DND-41 (cell line): ENCODE data around the gene DLGAP1.

ENCODE experiments used
- ATAC-seq: fragments of 200-7000 bp; cut with Tn5 transposase; 3 replicates; pipeline ENCODE4 v1.9.1; 2021; ENCODE audit warnings: low read depth; ENCODE audit not compliant: insufficient read depth
- DNase-seq: peaks from one replicate; pipeline ENCODE4 v3.0.0-alpha.2; 2020
- H2AFZ ChIP-seq: 2 replicates; pipeline ENCODE4 v1.6.0; 2012; ENCODE audit warnings: low read depth, low read length
- H3K27ac ChIP-seq: 2 replicates; pipeline ENCODE4 v1.5.1; 2012; ENCODE audit warnings: low read length, inconsistent platforms
- H3K27me3 ChIP-seq: fragments of 200-600 bp; sonication (generic); 2 replicates; pipeline ENCODE4 v1.6.0; 2012; ENCODE audit warnings: low read length, mild to moderate bottlenecking, inconsistent platforms; ENCODE audit not compliant: insufficient read depth, poor library complexity
- H3K36me3 ChIP-seq: 2 replicates; pipeline ENCODE4 v1.5.1; 2012; ENCODE audit warnings: low read length, inconsistent platforms; ENCODE audit not compliant: insufficient read depth
- H3K4me1 ChIP-seq: 2 replicates; pipeline ENCODE4 v1.5.1; 2012; ENCODE audit warnings: mild to moderate bottlenecking, low read length; ENCODE audit not compliant: insufficient read depth
- H3K4me2 ChIP-seq: 2 replicates; pipeline ENCODE4 v1.6.0; 2012; ENCODE audit warnings: mild to moderate bottlenecking, moderate library complexity, low read length, inconsistent platforms; ENCODE audit not compliant: insufficient read depth
- H3K4me3 ChIP-seq, 2 experiments: fragments of 200-600 bp in 1 of 2; shearing (Covaris generic) in 1 of 2; 2 replicates each; pipeline ENCODE4 v1.5.1; 2012 to 2016; ENCODE audit warnings: inconsistent platforms in 2 of 2, low read length in 2 of 2, mild to moderate bottlenecking in 2 of 2, low read depth in 1 of 2, moderate library complexity in 1 of 2
- H3K79me2 ChIP-seq: 2 replicates; pipeline ENCODE4 v1.6.0; 2012; ENCODE audit warnings: low read length, inconsistent platforms; ENCODE audit not compliant: insufficient read depth
- H3K9ac ChIP-seq: 2 replicates; pipeline ENCODE4 v1.6.0; 2012; ENCODE audit warnings: low read depth, mild to moderate bottlenecking, inconsistent platforms, low read length, moderate library complexity
- H3K9me3 ChIP-seq: 2 replicates; pipeline ENCODE4 v1.5.1; 2012; ENCODE audit warnings: low read length, moderate library complexity, mild to moderate bottlenecking, inconsistent platforms; ENCODE audit not compliant: insufficient read depth, severe bottlenecking
- H4K20me1 ChIP-seq: 2 replicates; pipeline ENCODE4 v1.6.0; 2012; ENCODE audit warnings: low read length; ENCODE audit not compliant: insufficient read depth
- CTCF ChIP-seq: IDR thresholded peaks from 2 replicates; pipeline ENCODE4 v1.5.1; 2012; ENCODE audit warnings: borderline replicate concordance, low read length, moderate library complexity, mild to moderate bottlenecking; ENCODE audit not compliant: poor library complexity, severe bottlenecking; ENCODE audit errors: extremely low read depth
- EZH2 ChIP-seq: IDR thresholded peaks from 3 replicates; pipeline ENCODE4 v1.6.1; 2012; ENCODE audit warnings: borderline replicate concordance, low read depth, mild to moderate bottlenecking, moderate library complexity, low read length, inconsistent platforms; ENCODE audit not compliant: severe bottlenecking

The DLGAP1 gene

GRCh38 chr18:3874125-3874524, 581.0 kb downstream of the DLGAP1 start:
- H3K4me2 ChIP-seq = no peak overlapping the region
- no peak overlapping the region for H2AFZ ChIP-seq
- H4K20me1 ChIP-seq = no peaks in the 10 kb centered on the region
- no peak for TF ChIP-seq CTCF
- TF ChIP-seq EZH2 = no peak
- no peaks in the 10 kb centered on the region for H3K79me2 ChIP-seq
- no peak overlapping the region for H3K4me3 ChIP-seq
- H3K9me3 ChIP-seq = no peaks in the 10 kb centered on the region
- H3K4me1 ChIP-seq = no peaks in the 10 kb centered on the region
- H3K27me3 ChIP-seq = peaks cover 28% of the 10 kb centered on the region
- H3K9ac ChIP-seq = no peak overlapping the region
- DNase-seq (no peak), ATAC-seq (no peak)
- no peaks in the 10 kb centered on the region for H3K36me3 ChIP-seq
- H3K27ac ChIP-seq = no peak overlapping the region

- Histone ChIP-seq H3K27me3 (peaks cover 28% of the 10 kb centered on the region), H3K27ac (no peak overlapping the region), H4K20me1 (no peaks in the 10 kb centered on the region), H3K79me2 (no peaks in the 10 kb centered on the region), H3K9ac (no peak overlapping the region), H2AFZ (no peak overlapping the region), H3K4me2 (no peak overlapping the region), H3K4me3 (no peak overlapping the region), H3K36me3 (no peaks in the 10 kb centered on the region), H3K4me1 (no peaks in the 10 kb centered on the region), H3K9me3 (no peaks in the 10 kb centered on the region)
- DNase-seq (no peak), ATAC-seq (no peak)
- TF ChIP-seq CTCF (no peak), EZH2 (no peak)
Observed at GRCh38 chr18:3873698-3874097, 581.4 kb downstream of the DLGAP1 start.

GRCh38 chr18:3873211-3873610, 581.9 kb downstream of the DLGAP1 start:
- H3K4me2 ChIP-seq = no peak overlapping the region
- H3K9me3 ChIP-seq = no peaks in the 10 kb centered on the region
- no peaks in the 10 kb centered on the region for H4K20me1 ChIP-seq
- TF ChIP-seq EZH2 = no peak
- TF ChIP-seq CTCF = no peak
- H3K4me1 ChIP-seq = no peaks in the 10 kb centered on the region
- no peak overlapping the region for H3K4me3 ChIP-seq
- no peaks in the 10 kb centered on the region for H3K36me3 ChIP-seq
- H2AFZ ChIP-seq = no peak overlapping the region
- H3K27me3 ChIP-seq = peaks cover 28% of the 10 kb centered on the region
- DNase-seq (no peak), ATAC-seq (no peak)
- H3K79me2 ChIP-seq = no peaks in the 10 kb centered on the region
- H3K27ac ChIP-seq = no peak overlapping the region
- no peak overlapping the region for H3K9ac ChIP-seq

- H4K20me1 ChIP-seq = no peaks in the 10 kb centered on the region
- H3K36me3 ChIP-seq = no peaks in the 10 kb centered on the region
- DNase-seq (no peak), ATAC-seq (no peak)
- no peaks in the 10 kb centered on the region for H3K9me3 ChIP-seq
- H3K27ac ChIP-seq = no peak overlapping the region
- H3K4me3 ChIP-seq = no peak overlapping the region
- H3K4me2 ChIP-seq = no peak overlapping the region
- H2AFZ ChIP-seq = no peak overlapping the region
- TF ChIP-seq CTCF (no peak), EZH2 (no peak)
- no peaks in the 10 kb centered on the region for H3K4me1 ChIP-seq
- peaks cover 26% of the 10 kb centered on the region for H3K27me3 ChIP-seq
- no peak overlapping the region for H3K9ac ChIP-seq
- no peaks in the 10 kb centered on the region for H3K79me2 ChIP-seq
Observed at GRCh38 chr18:3872641-3873040, 582.5 kb downstream of the DLGAP1 start.
